Muscle of back (tissue), 11 donors: ENCODE results near the gene SURF6. TPM values are rescaled to one million over a fixed set of nuclear protein-coding genes. Genes with fewer than 3 reads are reported as not detected.
"Not testable (repeated sequence)": the region's sequence is repeated elsewhere in the genome, so short reads cannot be mapped to it uniquely, and the experiment has no call there.

Source experiments
- DNase-seq, 3 donors: peaks; one replicate each; pipeline versions ENCODE4 v3.0.0 to v3.0.0-alpha.2; 2013
- polyA plus RNA-seq, 10 donors: library from polyadenylated mRNA; unstranded; fragments of 120-200 nt; gene quantifications; one replicate each; pipeline ENCODE4 v1.2.1, GENCODE V29; 2013; ENCODE audit not compliant: insufficient read length in 10 of 10

SURF6 gene
- polyA plus RNA-seq, 10 donors, result 15.9 to 25.7 (median 19.3) TPM

DNA sequence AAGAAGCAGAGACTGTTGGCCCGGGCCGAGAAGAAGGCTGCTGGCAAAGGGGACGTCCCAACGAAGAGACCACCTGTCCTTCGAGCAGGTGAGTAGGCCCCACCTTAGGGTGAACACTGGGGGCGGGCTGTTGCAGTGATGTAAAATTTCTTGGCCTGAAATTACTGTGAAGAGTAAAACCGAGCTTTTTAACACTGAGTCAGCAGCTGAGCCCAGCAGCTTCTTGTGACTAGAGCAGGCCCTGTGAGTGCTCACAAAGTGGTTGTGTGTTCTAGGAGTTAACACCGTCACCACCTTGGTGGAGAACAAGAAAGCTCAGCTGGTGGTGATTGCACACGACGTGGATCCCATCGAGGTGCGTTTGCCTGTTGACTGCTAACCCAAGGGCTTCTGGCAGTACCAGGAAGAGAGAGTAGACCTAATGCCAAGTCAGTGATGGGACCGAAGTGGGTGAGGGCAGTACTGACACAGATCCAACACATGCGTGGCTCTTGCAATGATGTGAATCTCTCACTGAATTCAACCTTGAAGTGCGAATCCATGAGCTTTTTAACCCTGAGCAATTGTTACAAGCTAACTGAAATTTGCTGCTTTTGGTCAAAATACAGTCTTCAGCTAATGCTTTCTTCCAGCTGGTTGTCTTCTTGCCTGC is 14.1 kb upstream of the SURF6 start:
- no peak for DNase-seq

DNA sequence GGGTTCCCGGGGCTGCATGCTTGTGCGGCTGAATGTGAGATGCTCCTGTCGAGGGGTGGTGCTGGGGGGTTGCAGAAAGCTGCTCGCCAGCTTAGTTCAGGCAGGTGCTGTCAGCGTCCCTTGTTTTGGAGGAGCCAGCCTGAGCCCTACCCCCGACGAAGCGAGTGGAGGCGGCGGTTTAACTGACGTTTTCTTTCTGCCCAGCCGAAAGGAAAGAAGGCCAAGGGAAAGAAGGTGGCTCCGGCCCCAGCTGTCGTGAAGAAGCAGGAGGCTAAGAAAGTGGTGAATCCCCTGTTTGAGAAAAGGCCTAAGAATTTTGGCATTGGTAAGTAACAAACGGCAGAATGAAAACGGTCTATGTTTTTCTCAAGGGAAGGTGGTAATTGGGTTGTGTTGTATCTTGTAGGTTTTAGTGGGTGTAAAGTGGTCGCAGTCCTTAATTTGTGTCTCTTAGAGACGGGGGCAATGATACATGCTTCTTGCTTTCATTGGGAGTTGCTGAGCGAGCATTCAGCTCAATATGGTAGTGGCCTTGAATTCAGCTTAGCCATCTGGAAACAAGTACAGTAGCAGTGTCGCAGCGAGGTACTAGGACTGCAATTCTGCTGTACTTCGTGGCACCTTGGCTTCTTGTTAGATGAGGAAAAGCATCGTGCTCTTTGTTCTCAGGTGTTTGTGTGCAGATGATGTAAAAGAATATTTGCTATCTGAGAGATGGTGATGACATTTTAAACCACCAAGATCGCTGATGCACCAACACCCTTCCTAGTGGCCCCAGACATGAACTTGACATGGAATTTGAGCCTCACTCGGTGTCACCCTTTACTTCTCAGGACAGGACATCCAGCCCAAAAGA is 13.0 kb upstream of the SURF6 start:
- DNase-seq, result no peak

- peak; percentile 97 to 99 (median 97) for DNase-seq
These were observed 12.2 kb upstream of the SURF6 start, which contains the start of the genes MED22 and RPL7A for GRCh38 chr9:133347985-133348717. TSS of gene MED22 (minus strand) at chr9:133348131. CDS start at chr9:133346662, 1,469 bp downstream. TSS of gene RPL7A (plus strand) at chr9:133348218. CDS start at chr9:133348244, 26 bp downstream.

DNA sequence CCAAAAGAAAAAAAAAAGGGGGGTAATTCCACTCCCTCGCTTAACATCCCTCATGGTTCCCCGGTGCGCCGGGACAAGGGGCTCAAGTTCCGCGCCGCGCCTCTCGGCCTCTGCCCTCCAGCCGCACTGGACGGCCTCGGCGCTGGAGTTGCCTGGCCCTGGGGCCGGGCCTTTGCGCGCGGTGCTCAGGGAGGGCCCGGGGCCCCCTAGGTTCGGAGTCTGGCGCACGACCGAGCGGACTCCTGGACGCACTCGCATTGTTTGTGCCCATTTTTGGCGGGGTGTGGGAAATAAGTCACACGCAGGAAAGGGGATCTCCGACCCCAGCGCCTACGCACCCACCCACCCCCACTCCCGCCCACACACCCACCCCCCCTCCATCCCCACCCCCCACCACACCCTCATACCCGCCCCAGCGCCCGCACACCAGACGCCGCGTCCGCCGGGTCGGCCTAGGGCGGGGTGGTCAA is 11.6 kb upstream of the SURF6 start:
- peak; percentile 29 to 72 (median 50) for DNase-seq

DNA sequence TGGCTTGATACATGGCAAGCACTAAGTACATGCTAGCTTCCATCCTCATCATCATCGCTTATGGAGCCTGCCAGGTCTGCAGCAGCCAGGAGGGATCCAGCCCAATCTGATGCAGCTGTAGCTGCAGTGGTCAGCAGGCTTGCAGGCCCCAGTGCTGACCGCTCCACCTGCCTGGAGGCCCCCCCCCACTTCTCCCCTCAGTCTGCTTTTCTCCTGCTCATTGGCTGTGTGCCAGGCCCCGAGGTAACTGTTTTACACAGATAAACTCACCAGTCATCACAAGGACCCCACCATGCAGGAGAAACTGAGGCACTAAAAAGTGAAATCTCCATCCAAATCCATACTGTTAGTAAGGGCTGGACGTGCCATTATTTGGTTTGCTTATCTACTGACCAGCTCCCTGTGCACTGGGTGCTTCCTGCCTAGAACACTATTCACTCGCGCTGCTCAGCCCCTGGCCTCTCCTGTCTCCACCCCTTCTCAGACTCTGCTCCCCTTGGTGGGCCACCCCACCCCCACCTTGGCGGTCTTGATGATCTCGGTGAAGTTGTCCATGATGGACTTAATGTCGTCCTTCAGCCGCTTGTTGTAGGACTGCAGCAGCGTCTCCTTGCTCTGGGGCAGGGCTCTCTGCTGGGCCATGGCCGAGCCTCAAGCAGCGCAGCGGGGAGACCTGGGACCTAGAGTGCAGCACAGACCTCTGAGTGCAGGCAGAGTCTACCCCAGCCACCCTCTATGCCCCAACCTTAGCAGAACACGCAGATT is 10.2 kb upstream of the SURF6 start:
- peak in 1 of 3 donors; percentile 30 for DNase-seq

- DNase-seq, result no peak
These were observed 9.6 kb upstream of the SURF6 start for GRCh38 chr9:133345596-133345995.

DNA sequence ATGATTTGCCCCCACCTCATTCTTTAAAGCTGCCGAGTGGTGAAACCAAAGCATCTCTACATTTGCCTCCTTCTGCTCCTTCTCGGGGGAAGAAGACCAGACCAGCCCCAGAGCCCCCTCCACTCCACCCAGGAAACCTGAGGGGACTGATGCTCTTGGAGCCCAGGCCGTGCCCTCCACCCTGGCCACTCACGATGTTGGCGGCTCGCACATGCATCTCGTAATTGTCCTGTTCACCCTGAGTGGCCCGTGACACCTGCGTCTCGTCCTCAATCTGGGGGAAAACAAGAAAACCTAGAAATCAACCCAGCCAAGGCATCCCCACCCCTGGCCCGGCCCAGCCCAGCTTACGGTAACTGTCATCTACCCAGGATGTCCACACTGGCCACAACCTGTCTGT is 9.0 kb upstream of the SURF6 start:
- DNase-seq, result no peak

- DNase-seq, result no peak
These were observed 8.1 kb upstream of the SURF6 start for GRCh38 chr9:133344071-133344470.

DNA sequence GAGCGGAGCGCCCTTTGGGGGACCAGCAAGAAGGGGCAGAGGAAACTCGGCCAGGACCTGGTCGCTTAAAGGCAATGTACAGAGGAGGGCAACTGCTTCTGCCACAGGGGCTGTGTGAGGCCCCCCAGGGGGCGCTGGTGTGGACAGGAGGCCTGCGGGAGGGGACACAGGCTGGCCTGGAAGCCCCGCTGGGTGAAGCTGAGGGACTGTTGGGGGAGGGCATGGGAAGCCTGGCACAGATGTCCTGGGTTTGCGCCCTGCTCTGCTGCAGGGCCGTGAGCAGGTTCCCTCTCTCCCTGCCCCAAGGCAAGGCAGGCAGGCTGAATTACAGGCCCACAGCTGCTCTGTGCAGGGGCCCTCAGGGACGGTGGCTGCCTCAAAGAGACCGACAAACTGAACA is 6.6 kb upstream of the SURF6 start:
- DNase-seq, result no peak

- DNase-seq, result no peak
These were observed 6.0 kb upstream of the SURF6 start for GRCh38 chr9:133342069-133342406.

DNA sequence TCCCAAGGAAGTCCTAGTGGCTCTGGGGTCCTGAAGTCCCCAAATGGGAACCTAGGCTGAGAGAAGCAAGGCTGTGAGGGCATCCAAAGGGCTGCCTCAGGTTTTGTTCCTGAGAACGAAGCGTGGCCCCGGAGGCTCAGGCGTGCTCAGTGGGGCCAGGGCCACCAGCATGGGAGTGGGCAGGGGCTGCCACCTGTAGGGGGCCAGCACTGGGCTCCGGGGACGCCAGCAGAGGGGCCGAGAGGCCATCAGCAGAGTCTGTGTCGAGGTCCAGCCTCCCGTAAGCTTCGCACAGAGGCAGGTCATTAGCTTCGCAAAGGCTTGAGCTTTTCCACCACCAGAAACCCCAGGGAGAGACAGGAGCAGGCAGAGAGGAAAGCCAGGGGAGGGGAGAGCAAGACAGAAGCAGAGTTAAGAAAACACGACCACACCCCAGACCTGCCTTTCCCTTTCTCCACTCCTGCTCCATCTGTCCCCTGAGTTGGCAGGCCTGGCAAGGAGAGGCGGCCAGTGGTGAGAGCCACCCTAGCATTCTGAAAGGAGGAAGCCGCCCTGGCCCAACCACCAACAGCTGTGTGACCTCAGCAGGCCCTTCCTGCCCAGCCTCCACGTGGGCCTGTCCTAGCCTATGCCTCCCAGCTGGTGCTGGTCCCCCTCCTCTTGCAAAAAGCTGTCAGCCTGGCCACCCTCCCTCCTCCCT is 5.5 kb upstream of the SURF6 start:
- peak in 1 of 3 donors; percentile 39 for DNase-seq

- no peak for DNase-seq
These were observed 4.9 kb upstream of the SURF6 start for GRCh38 chr9:133340916-133341315.

DNA sequence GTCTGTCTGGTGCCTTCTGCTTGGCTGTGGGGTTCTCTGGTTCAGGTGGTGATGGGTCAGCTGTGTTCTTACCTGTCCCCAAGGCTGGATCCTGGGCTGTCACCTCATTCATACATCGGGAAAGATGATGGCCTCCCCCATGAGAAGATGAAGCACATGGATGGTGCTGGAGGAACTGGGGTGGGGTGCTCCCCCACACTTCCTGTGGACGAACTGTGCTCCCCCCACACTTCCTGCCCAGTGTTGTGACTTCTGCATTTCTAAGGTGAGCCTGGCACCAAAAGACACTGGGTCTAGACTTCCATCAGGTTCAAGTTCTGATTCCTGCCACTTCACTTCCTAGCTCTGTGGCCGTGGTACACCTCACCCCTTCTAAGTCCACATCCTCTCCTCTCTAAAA is 4.3 kb upstream of the SURF6 start:
- DNase-seq, result no peak

- no peak for DNase-seq
These were observed 3.7 kb upstream of the SURF6 start for GRCh38 chr9:133339641-133340040.

DNA sequence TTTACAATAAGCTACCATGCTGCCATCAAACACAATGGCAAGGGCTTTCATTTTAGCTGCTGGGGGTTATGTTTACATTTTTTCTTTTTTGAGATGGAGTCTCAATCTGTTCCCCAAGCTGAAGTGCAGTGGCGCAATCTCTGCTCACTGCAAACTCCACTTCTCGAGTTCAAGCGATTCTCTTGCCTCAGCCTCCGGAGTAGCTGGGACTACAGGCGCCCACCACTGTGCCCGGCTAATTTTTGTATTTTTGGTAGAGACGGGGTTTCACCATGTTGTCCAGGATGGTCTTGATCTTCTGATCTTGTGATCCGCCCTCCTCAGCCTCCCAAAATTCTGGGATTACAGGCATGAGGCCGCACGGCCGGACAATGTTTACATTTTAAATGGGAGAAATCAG is 1.1 kb downstream of the SURF6 start:
- DNase-seq, result not testable (repeated sequence)

DNA sequence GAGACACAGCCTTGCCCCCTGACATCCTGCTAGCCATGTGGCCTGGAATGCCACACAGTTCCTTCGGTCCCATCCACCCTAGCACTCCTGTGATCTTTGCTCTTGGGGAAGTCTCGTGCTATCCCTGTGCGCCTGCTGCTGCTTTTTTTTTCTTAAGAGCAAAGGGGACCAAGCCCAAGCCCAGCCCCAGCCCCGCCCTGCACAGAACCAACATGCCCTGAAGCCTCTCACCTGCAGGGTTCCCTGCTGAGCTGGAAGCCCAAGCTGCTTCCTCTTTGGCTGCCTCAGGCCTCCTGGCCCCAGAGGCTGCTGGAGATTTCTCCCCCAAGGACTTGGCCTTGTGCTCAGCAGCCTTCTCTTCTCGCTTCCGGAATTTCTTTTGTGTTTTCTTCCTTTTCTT is 1.8 kb downstream of the SURF6 start:
- DNase-seq, result no peak

DNA sequence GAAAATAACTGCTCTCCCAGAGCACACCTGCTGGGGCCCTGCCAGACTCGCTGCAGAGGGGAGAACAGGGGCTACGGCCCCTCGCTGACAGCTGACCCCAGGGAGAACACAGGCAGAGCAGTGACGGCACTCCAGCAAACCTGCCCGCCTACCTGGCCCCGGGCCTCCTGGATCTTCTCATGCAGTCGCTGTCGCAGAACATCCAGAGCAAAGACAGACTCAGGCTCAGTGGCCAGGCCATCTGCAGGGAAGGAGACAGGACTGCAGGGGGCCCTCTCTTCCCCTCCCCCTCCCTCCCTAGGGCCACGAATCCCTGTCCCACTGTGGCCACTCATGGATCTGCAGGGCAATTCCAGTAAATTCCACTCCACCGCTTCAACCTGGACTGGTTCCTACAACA is 2.4 kb downstream of the SURF6 start:
- DNase-seq, result no peak

DNA sequence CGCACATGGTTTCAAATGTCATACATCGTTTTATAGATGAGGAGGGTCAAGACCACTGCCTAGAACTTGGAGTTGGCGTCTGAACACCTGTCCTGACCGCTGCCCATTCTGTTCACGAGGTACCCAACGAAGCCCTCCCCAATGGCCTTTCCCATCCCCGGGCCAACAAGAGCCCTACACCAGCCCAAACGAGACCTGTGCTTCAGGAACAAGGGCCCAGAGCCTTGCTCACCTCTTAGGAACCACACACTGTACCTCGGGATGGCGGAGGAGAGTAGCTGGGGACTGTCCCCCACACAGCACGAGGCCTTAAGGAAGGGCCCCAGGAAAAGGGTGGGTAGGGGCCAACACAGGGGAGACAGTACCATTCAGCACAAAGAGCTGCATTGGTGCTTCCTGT is 3.0 kb downstream of the SURF6 start:
- DNase-seq, result no peak

DNA sequence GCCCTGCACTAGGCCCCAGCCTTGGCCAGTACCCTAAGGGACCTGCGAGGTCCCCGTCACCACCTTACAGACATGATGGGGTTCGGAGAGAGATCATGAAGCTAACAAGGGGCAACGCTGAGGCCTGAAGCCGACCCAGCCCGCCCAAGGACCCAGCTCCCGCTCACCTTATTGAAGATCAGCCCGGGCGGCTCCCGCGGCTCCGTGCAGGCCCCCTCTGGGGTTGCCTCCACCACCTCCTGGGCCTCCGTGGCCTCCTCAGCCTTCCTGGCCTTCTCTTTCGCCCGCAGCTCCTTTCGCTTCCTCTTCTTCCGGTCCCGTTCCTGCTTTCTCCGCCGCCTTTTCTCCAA is 3.6 kb downstream of the SURF6 start:
- DNase-seq, result no peak

DNA sequence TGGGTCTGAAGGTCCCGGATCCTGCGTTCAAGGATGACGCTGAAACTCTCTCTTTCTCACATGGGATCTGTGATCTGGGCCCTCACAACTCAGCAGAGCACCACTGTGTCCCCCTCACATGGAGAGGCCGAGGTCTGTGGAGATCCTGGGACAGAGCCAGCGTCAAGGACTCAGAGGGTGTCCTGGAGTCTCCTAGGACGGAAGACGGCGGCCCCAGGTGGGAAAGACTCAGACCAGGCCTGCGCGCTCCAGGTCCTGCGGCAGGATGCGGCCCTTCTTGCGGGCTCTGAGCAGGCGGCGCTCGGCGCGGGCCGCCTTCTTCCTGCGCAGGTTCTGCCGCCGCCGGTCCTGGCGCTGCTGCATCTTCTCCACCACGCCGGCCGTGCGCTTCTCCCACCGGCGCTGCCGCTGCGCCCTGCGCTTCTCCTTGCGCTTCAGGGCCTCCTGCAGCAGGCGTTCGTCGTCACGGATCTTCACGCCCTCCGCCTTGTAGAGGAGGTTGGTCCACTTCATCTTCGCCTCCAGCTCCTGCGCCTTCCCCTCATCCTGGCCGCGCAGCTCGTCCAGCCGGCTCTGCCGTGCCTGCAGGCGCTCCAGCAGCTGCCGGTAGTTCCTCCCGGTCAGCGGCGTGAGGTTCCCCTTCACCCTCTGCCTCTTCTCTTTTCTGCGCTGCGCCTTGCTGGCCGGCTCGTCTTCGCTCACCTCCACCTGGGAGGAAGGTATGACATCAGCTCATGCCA is 4.2 kb downstream of the SURF6 start:
- no peak for DNase-seq
